Activated naive CD4-positive, alpha-beta T cell treated with anti-CD3 and anti-CD28 coated beads, Interleukin-2, amount 50 U/mL, for 72 hours (primary cell): Measurements from ENCODE around the gene DIP2C. TPM values are rescaled to one million over a fixed set of nuclear protein-coding genes. Genes with fewer than 3 reads are reported as not detected.
A peak's percentile ranks its signal among the peaks of the same experiment; 100 is the strongest.
"Not testable (repeated sequence)": the region's sequence is repeated elsewhere in the genome, so short reads cannot be mapped to it uniquely, and the experiment has no call there.

Experiments
- ATAC-seq, 2 donors: fragments of 150-1000 bp; cut with Tn5 transposase; 2 replicates each; pipeline ENCODE4 v1.10.0; 2021; ENCODE audit warnings: mild to moderate bottlenecking in 2 of 2, moderate library complexity in 2 of 2
- DNase-seq, 2 donors: peaks; one replicate each; pipeline ENCODE4 v3.0.0; 2021 to 2022; ENCODE audit warnings: low spot score in 2 of 2
- H3K27ac Mint-ChIP-seq, 2 donors: one replicate each; pipeline ENCODE4 v1.8.0; 2022; ENCODE audit warnings: mild to moderate bottlenecking in 2 of 2, mixed read lengths in 2 of 2
- H3K36me3 Mint-ChIP-seq, 2 donors: one replicate each; pipeline ENCODE4 v1.8.0; 2022; ENCODE audit warnings: mixed read lengths in 2 of 2
- H3K9me3 Mint-ChIP-seq, 2 donors: one replicate each; pipeline ENCODE4 v1.8.0; 2022; ENCODE audit warnings: mixed read lengths in 2 of 2
- total RNA-seq, 2 donors: library from RNA; stranded (reverse); gene quantifications; one replicate each; pipeline ENCODE4 v1.2.3, GENCODE V29; 2022

Gene DIP2C
- total RNA-seq, 2 donors from 2014 or later: 0.55 to 1.7 TPM

DNA sequence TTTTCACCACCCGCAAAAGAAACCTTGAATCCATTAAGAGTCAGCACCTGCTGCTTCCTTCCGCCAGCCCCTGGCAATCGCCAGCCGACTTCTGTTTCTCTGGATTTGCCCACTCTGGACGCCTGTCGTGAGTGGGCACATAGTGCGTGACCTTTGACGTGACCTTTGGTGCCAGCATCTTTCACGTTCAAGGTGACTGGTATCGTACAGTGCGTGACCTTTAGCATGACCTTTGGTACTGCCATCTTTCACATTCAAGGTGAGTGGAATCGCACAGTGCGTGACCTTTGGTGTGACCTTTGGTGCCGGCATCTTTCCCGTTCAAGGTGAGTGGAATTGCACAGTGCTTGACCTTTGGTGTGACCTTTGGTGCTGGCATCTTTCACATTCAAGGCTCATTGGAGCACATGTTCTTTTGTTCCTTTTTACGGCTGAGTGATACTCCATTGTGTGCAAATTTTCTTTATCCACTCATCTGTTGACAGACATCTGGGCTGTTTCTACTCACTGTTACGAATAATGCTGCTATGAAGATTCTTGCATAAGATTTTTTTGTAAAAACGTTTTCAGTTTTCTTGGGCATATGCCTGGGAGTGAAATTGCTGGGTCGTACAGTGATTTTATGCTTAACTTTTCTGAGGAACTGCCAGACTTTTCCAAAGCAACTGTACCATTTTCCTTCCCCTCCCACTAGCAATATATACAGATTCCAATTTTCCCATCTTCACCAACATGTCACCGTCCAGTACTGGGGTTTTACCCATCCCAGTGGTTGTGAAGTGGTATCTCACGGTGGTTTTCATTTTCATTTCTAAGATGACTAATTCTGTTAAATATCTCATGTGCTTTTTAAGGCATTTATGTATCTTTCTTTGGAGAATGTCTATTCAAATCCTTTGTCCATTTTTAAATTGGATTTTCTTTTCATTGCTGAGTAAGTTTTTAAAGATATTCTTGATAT, 145.3 kb downstream of the DIP2C start:
- DNase-seq (no peak), ATAC-seq (peak in 1 of 2 donors; percentile 65)
- H3K36me3 Mint-ChIP-seq: no peaks in the 10 kb centered on the region
- no peaks in the 10 kb centered on the region for H3K9me3 Mint-ChIP-seq
- H3K27ac Mint-ChIP-seq: peak overlapping the region in 1 of 2 donors; percentile 50

DNA sequence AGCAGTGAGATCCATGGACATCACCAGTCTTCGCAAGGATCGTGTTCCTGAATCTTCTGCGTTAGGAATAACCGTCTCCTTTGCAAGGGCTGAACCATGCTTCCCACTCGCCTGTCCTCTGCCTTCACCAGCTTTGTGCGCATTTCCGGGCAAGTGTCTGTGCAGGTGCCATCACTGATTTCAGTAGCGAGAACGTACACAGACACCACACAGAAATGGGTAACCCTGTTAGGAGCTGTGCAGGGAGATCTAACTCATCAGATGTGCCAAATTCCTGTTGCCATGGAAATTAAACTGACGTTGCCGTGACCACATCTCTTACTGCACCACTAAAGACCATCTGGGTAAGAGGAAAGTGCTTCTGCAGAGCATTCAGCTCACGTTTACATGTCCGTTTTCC, 146.3 kb downstream of the DIP2C start:
- H3K36me3 Mint-ChIP-seq: no peaks in the 10 kb centered on the region
- H3K9me3 Mint-ChIP-seq: no peaks in the 10 kb centered on the region
- ATAC-seq: no peak
- no peak for DNase-seq
- H3K27ac Mint-ChIP-seq: no peak overlapping the region

DNA sequence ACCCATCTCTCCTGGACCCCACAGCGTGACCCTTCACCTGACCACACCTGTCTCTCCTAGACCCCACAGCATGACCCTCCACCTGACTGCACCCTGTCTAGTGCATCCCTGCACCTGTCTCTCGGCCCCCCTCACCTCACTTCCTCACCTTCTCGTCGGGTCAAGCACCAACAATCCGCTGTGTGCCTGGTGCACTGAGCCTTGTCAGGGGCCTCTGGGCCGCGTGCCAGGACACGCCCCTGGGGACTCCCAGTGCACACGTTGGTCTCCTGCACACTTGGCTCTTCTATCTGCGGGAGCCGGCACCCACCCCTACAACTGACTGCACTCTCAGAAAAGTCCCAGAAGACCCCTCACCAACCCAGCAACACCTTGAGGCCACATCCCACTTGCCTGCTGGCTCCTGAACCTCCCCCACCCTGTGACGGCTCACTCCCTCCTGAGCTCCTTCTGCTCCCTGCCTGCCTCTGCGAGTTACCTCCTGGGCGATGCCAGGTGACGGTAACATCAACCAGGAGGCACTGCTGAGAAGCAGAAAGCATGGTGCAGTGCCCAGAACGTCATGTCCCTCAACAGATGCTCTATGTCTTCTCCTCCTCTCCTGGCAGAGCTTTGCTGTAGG, 147.6 kb downstream of the DIP2C start:
- no peak for ATAC-seq
- no peak for DNase-seq
- Mint-ChIP-seq H3K27ac (no peak overlapping the region), H3K36me3 (no peaks in the 10 kb centered on the region), H3K9me3 (no peaks in the 10 kb centered on the region)

DNA sequence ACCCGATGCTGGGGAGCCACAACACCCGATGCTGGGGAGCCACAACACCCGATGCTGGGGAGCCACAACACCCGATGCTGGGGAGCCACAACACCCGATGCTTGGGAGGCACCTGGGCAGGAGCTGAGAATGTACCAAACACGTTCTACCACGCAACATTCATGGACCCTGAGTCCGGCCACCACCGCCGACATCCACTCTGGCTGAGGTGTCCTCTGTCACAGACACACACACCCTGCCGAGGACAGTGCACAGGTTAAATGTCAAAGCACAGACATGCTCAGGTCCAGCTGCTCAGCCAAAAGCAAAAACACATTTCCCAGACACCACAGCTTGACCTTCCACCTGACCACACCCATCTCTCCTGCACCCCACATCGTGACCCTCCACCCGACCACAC, 148.4 kb downstream of the DIP2C start:
- no peaks in the 10 kb centered on the region for H3K9me3 Mint-ChIP-seq
- ATAC-seq: no peak
- no peak overlapping the region for H3K27ac Mint-ChIP-seq

DNA sequence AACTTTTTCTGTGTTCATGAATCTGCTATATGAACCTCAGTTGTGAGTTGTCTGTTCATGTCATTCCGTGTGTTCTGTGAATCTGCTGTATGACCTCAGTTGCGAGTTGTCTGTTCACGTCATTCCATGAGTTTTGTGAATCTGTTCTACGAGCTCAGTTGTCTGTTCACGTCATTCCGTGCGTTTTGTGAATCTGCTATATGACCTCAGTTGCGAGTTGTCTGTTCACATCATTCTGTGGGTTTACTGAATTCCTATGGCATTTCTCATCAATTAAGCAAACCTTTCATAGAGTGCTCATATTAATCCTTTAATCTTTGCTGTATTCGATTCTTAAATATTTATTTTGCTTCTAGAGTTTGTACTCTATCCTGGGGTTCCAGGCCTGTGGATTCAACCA, 150.6 kb downstream of the DIP2C start:
- H3K9me3 Mint-ChIP-seq: no peaks in the 10 kb centered on the region
- no peak for DNase-seq
- H3K36me3 Mint-ChIP-seq: no peaks in the 10 kb centered on the region
- H3K27ac Mint-ChIP-seq: no peak overlapping the region
- no peak for ATAC-seq

More for the DNA sequence above, 148.4 kb downstream of the DIP2C start:
- no peak for DNase-seq
- H3K36me3 Mint-ChIP-seq: no peaks in the 10 kb centered on the region

DNA sequence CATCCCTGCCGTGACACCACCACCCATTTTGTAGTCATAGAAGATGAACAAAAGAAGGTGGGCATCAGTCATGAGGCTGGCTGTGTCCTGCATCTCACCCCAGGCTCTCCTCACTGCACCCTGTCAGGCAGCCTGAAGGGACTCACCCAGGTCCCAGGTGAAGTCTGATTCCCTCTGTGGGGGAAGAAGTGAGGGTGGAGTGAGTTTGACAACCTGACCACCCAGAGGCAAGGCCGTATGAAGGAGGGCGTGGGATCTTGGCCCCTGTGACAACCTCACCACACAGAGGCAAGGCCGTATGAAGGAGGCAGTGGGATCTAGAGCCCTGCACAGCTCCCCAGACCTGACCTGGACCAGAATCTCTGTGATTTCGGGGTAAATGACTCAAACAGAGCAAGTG, 152.5 kb downstream of the DIP2C start:
- DNase-seq (no peak), ATAC-seq (no peak)
- Mint-ChIP-seq H3K9me3 (no peaks in the 10 kb centered on the region), H3K36me3 (no peaks in the 10 kb centered on the region), H3K27ac (no peak overlapping the region)

DNA sequence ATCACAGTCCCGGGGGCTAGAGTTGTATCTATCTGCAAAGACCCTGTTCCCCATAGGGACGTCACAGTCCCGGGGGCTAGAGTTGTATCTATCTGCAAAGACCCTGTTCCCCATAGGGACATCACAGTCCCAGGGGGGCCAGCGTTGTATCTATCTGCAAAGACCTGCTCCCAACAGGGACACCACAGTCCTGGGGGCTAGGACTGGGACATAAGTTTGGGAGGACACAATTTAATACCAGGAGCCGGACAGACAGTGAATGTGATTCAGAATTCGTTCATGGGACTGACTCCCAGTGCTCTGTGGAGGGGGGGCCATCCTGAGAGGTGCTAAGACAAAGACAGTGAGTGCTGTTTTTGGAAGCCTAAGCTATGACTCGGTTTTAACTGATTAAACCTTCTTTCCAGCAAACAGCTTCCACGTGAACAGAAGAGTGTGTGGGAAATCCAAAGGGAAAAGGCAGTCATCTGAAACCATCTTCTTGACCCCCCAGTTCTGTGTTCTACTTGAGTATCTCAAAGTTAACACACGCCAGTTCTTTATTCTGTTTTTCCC, 153.0 kb downstream of the DIP2C start:
- DNase-seq (no peak), ATAC-seq (no peak)
- Mint-ChIP-seq H3K36me3 (no peaks in the 10 kb centered on the region), H3K27ac (no peak overlapping the region), H3K9me3 (no peaks in the 10 kb centered on the region)

DNA sequence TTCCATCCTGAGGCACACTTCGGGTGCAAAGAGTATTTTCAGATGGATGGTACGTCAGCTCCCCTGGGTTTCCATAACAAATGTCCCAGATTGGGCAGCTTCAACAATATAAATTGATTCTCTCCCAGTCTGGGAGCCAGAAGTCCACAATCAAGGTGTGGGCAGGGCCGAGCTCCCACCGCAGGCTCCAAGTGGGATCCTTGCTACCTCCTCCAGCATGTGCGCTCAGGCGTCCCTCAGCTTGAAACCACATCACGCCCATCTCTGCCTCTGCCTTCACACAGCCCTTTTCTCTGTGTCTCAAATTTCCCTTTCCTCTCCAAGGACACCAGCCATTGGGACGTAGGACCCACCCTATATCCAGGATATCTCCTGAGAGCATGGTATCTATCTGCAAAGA, 153.5 kb downstream of the DIP2C start:
- ATAC-seq: no peak
- H3K27ac Mint-ChIP-seq: no peak overlapping the region
- H3K9me3 Mint-ChIP-seq: no peaks in the 10 kb centered on the region
- H3K36me3 Mint-ChIP-seq: no peaks in the 10 kb centered on the region
- no peak for DNase-seq

DNA sequence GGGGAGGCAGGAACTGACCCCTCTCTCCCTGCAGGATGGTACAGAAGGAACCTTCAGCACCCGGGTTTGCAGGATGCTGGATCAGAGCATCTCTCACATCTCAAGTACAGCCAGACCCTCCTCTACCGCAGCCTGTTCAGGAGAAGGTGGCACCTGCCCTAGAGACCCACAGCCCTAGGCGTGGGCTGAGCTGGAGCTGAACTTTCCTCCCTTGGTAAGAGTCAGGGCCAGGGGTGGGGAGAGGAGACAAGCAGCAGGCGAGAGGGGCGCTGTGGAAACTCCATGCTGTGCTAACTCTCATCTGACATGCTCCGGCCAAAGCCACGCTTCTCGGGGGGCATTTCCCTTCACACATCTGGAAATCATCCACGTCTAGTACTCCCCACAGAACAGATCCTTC, 154.4 kb downstream of the DIP2C start:
- no peak for DNase-seq
- H3K36me3 Mint-ChIP-seq: no peaks in the 10 kb centered on the region
- H3K27ac Mint-ChIP-seq: no peak overlapping the region
- H3K9me3 Mint-ChIP-seq: no peaks in the 10 kb centered on the region
- no peak for ATAC-seq

DNA sequence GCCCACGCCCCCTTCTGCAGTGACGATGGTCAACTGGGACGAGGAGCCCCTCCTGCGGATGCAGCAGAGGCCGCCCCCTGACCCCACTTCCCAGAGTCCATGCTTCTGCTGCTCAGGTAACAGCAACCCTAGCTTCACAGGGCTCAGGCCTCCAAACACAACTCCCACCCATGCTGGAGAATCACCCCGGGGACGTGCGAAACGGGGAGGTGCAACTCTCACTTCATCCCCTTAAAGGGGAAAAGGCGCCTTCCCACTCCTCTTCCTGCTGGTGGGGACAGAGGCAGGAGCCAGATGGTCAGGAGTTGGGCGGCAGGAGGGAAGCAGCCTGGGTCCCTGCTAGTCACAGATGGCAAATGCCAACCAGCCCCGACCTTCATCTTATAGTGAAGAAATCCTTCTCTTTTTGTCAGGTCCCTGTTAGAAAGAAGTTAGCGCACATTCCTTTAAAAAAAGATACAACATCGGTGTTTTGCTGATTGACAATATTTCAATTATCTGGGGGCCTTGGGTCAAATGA, 155.4 kb downstream of the DIP2C start:
- H3K36me3 Mint-ChIP-seq: no peaks in the 10 kb centered on the region
- DNase-seq: no peak
- no peak overlapping the region for H3K27ac Mint-ChIP-seq
- no peak for ATAC-seq
- H3K9me3 Mint-ChIP-seq: no peaks in the 10 kb centered on the region

DNA sequence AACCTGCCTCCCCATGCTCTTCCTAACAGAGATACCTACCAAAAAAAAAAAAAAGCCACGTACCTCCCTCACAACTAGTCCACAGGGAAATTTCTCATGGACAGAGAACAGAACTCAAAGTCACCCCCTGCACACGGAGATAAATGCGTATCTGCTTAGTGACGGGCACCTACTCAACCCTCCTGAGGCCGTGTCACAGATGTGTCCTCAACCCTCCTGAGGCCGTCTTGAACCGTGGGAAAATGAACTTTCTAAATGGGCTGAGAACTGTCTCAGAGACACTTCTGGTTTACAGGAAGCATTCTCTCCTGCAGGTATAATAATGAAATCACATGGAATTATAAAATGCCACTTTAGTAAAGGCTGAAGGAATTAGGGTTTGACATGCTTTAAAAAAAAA, 155.9 kb downstream of the DIP2C start:
- Mint-ChIP-seq H3K27ac (no peak overlapping the region), H3K9me3 (no peaks in the 10 kb centered on the region), H3K36me3 (no peaks in the 10 kb centered on the region)
- DNase-seq: no peak
- no peak for ATAC-seq

DNA sequence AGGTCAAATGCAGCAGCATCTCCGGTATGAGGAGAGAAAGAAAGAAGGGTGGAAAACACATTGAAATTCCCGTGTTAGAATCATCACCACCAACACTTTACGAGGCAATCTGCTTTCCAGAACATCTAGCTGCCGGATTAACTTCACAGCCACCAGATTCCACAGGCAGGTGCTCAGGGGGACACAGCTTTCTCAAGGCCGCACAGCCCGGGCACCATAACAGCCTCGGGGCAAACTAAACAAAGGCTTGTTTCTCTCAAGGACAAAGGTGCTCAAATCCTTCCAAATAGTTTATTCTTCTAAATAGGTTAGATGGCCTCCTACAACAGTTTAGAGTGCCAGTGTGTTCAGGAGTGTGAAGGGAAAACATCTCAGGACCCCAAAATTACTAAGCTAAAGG, 156.3 kb downstream of the DIP2C start:
- Mint-ChIP-seq H3K36me3 (no peaks in the 10 kb centered on the region), H3K9me3 (no peaks in the 10 kb centered on the region), H3K27ac (no peak overlapping the region)
- no peak for ATAC-seq
- no peak for DNase-seq

DNA sequence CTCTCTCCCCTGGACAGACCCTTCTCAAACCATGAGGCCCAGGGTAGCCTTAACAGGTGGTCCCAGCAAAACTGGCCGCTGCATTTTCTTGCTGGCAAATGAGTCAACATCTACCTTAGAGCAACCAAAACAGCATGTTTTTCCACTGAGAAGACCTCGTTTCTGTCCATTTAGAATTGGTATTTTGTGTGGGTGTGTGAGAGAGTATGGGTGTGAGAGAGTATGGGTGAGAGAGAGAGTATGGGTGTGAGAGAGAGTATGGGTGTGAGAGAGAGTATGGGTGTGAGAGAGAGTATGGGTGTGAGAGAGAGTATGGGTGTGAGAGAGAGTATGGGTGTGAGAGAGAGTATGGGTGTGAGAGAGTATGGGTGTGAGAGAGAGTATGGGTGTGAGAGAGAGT, 157.1 kb downstream of the DIP2C start:
- not testable (repeated sequence) for H3K36me3 Mint-ChIP-seq, ATAC-seq, H3K27ac Mint-ChIP-seq, H3K9me3 Mint-ChIP-seq, DNase-seq

DNA sequence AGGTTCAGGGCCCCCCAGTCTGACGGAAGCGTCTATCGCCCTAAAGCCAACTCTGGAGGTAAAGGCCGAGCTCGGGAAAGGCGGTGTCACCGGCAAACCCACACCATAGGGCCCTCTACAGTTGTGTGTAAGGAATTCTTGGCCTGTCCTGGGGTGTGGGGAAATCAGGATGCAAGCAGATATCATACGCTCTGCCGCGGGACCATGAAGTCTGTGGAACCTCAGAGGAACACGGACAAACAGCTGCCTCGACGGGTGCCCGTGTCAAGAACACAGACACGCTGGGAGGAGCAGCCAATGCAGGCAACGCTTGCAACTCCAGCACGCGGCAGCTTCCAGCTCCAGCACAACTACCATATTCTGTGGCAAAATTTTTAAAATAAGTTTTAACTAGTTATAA, 157.9 kb downstream of the DIP2C start:
- DNase-seq: no peak
- Mint-ChIP-seq H3K9me3 (no peaks in the 10 kb centered on the region), H3K27ac (no peak overlapping the region), H3K36me3 (no peaks in the 10 kb centered on the region)
- no peak for ATAC-seq

DNA sequence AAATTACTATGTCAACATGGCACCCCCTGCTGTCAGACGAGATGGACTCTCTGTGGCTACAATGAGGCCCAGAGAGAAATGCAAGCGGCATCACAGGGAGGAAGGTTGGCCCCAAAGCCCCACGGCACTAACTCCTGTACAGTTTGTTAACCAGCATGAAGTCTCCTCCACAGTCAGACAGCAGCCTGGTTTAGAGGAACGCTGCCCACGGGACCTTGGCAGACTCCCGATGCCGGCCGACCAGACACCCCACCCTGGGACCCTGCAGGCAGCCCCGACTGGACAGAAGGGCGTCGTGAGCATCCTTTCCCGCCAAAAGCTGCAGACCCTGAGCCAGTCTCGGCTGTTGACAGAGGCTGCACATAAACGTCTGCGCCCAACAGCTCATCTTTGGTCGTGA, 158.8 kb downstream of the DIP2C start:
- ATAC-seq (no peak), DNase-seq (no peak)
- no peak overlapping the region for H3K27ac Mint-ChIP-seq
- H3K36me3 Mint-ChIP-seq: no peaks in the 10 kb centered on the region
- H3K9me3 Mint-ChIP-seq: no peaks in the 10 kb centered on the region

DNA sequence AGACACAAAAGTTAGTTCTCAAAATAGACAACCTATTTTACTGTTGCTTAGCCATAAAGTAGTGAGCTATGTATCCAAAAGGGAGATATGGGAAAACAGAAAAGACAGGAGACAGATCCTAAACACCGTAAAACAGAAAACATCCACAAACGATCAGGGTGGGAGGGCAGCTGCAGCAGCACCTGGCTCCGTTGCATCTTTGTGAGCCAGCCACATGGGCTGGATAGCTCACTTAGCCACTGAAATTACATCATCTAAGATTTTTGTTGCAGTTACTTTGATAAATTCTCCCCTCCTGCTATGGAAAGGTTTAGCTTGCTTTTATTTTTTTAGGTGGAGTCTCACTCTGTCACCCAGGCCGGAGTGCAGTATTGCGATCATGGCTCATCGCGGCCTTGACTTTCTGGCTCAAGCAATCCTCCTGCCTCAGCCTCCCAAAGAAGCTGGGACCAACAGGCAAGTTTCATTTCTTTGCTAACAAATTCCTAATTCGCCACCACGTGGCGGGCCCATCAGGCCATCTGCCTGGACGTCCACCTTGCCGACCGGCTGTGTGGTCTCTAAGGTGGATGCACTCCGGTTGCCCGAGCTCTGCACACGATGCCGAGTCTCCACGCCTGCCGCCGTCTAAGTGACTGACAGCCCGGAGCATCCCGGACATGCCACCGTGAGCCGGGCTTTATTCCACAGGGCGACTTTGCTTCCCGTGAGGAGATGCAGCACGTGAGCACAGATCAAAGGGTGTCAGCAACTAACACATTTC, 159.8 kb downstream of the DIP2C start:
- ATAC-seq: no peak
- DNase-seq: no peak
- H3K9me3 Mint-ChIP-seq: no peaks in the 10 kb centered on the region
- no peaks in the 10 kb centered on the region for H3K36me3 Mint-ChIP-seq
- no peak overlapping the region for H3K27ac Mint-ChIP-seq
